ENCODE data around the gene RFX7.

RFX7 gene

GRCh38 chr15:56228352-56228751 lies 15.3 kb downstream of the RFX7 start:
- H3K4me3 ChIP-seq (ENCODE audit: low read depth, low read length), result no peak overlapping the region
- TF ChIP-seq CTCF (IDR thresholded peaks at IDR 0.05; ENCODE audit: low read depth, low read length) (no peak), MAX (IDR thresholded peaks at IDR 0.05; ENCODE audit: low read depth, low read length) (no peak), MYC (IDR thresholded peaks at IDR 0.05; ENCODE audit: low read depth, low read length) (no peak), POLR2A (IDR thresholded peaks at IDR 0.05; ENCODE audit: extremely low read depth, insufficient read length) (no peak)
- no peak for DNase-seq (ENCODE audit: low read depth)

GRCh38 chr15:56227780-56228179 lies 15.9 kb downstream of the RFX7 start:
- DNase-seq (ENCODE audit: low read depth), result no peak
- TF ChIP-seq MAX (IDR thresholded peaks at IDR 0.05; ENCODE audit: low read depth, low read length) (no peak), CTCF (IDR thresholded peaks at IDR 0.05; ENCODE audit: low read depth, low read length) (no peak), POLR2A (IDR thresholded peaks at IDR 0.05; ENCODE audit: extremely low read depth, insufficient read length) (no peak), MYC (IDR thresholded peaks at IDR 0.05; ENCODE audit: low read depth, low read length) (no peak)
- no peak overlapping the region for H3K4me3 ChIP-seq (ENCODE audit: low read depth, low read length)

GRCh38 chr15:56227306-56227705 lies 16.4 kb downstream of the RFX7 start:
- DNase-seq (ENCODE audit: low read depth), result no peak
- no peak overlapping the region for H3K4me3 ChIP-seq (ENCODE audit: low read depth, low read length)
- TF ChIP-seq MAX (IDR thresholded peaks at IDR 0.05; ENCODE audit: low read depth, low read length), result no peak

- H3K4me3 ChIP-seq (ENCODE audit: low read depth, low read length), result no peak overlapping the region
- no peak for TF ChIP-seq POLR2A (IDR thresholded peaks at IDR 0.05; ENCODE audit: extremely low read depth, insufficient read length)
- no peak for TF ChIP-seq MYC (IDR thresholded peaks at IDR 0.05; ENCODE audit: low read depth, low read length)
- no peak for TF ChIP-seq MAX (IDR thresholded peaks at IDR 0.05; ENCODE audit: low read depth, low read length)
- TF ChIP-seq CTCF (IDR thresholded peaks at IDR 0.05; ENCODE audit: low read depth, low read length), result no peak
- DNase-seq (ENCODE audit: low read depth), result no peak
Observed at GRCh38 chr15:56225520-56225919, 18.2 kb downstream of the RFX7 start.

- TF ChIP-seq POLR2A (IDR thresholded peaks at IDR 0.05; ENCODE audit: extremely low read depth, insufficient read length) (no peak), CTCF (IDR thresholded peaks at IDR 0.05; ENCODE audit: low read depth, low read length) (no peak), MYC (IDR thresholded peaks at IDR 0.05; ENCODE audit: low read depth, low read length) (no peak), MAX (IDR thresholded peaks at IDR 0.05; ENCODE audit: low read depth, low read length) (no peak)
Observed at GRCh38 chr15:56222302-56222701, 21.4 kb downstream of the RFX7 start.

GRCh38 chr15:56217341-56217740 lies 26.3 kb downstream of the RFX7 start:
- no peak for DNase-seq (ENCODE audit: low read depth)
- no peak overlapping the region for H3K4me3 ChIP-seq (ENCODE audit: low read depth, low read length)
- TF ChIP-seq CTCF (IDR thresholded peaks at IDR 0.05; ENCODE audit: low read depth, low read length) (no peak), MYC (IDR thresholded peaks at IDR 0.05; ENCODE audit: low read depth, low read length) (no peak), POLR2A (IDR thresholded peaks at IDR 0.05; ENCODE audit: extremely low read depth, insufficient read length) (no peak), MAX (IDR thresholded peaks at IDR 0.05; ENCODE audit: low read depth, low read length) (no peak)

More at GRCh38 chr15:56222302-56222701, 21.4 kb downstream of the RFX7 start:
- no peak overlapping the region for H3K4me3 ChIP-seq (ENCODE audit: low read depth, low read length)
- DNase-seq (ENCODE audit: low read depth), result no peak

Measured in NB4 (cell line).